Measurements from ENCODE around the gene MRPL41.
A peak's percentile ranks its signal among the peaks of the same experiment; 100 is the strongest.
"Not testable (repeated sequence)": the region's sequence is repeated elsewhere in the genome, so short reads cannot be mapped to it uniquely, and the experiment has no call there.

The MRPL41 gene

DNA sequence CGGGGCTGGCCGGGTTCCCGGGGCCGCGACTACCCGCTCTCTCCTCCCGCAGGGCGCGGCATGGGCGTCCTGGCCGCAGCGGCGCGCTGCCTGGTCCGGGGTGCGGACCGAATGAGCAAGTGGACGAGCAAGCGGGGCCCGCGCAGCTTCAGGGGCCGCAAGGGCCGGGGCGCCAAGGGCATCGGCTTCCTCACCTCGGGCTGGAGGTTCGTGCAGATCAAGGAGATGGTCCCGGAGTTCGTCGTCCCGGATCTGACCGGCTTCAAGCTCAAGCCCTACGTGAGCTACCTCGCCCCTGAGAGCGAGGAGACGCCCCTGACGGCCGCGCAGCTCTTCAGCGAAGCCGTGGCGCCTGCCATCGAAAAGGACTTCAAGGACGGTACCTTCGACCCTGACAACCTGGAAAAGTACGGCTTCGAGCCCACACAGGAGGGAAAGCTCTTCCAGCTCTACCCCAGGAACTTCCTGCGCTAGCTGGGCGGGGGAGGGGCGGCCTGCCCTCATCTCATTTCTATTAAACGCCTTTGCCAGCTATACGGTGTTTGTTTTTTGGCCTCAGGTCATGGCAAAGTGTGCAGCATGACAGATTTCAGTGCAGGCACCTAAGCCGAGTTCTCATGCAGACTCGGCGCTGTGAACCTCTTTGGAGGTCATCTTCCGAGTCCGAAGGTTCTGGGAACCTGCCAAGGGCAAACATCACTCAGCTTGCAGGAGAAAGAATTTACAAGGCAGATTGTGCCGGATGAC, 516 bp downstream of the MRPL41 start:
- no peak for DNase-seq (ENCODE audit: low read depth in 2 of 2)

DNA sequence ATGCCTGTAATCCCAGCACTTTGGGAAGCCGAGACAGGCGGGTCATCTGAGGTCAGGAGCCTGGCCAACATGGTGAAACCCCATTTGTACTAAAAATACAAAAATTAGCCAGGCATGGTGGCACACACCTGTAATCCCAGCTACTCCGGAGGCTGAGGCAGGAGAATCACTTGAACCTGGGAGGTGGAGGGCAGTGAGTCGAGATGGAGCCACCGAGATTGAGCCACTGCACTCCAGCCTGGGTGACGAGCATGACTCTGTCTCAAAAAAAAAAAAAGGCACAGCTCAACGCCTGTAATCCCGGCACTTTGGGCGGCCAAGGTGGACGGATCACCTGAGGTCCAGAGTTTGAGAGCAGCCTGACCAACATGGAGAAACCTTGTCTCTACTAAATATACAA, 2.0 kb downstream of the MRPL41 start:
- DNase-seq (ENCODE audit: low read depth in 2 of 2), result not testable (repeated sequence)

DNA sequence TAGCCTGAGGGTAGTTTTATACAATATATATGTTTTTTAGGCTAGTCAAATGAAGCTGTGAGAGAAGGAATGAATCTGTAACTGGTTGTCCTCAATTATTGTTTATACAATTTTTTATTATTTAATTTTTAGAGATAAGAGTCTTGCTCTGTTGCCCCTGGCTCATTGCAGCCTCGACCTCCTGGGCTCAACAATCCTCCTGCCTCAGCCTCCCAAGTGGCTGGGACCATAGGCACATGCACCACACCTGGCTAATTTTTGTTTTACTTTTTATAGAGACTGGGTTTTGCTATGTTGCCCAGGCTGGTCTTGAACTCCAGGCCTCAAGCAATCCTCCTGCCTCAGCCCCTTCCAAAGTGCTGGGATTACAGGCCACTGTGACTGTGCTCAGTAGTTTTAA, 2.7 kb downstream of the MRPL41 start:
- DNase-seq (ENCODE audit: low read depth in 2 of 2), result no peak

DNA sequence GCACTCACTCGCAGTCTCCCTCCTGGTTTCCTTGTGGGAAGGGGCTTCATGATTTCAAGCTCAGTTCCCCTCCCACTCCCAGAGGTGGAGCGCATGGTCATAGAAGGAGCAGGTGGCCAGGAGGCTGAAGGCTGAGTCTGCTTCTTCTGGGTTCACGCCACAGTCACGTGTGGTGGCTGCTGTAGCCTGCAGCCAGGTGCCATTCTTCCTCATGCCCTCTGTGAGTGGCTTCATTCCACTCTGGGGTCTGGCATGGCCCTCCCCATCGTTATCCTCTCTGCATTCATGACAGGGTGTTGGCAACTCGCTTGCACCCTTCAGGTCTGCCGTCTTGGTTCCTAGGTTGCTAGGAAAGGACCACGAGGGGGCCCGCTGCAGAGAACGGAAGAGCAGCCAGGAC, 3.5 kb downstream of the MRPL41 start:
- DNase-seq (ENCODE audit: low read depth in 2 of 2), result no peak

DNA sequence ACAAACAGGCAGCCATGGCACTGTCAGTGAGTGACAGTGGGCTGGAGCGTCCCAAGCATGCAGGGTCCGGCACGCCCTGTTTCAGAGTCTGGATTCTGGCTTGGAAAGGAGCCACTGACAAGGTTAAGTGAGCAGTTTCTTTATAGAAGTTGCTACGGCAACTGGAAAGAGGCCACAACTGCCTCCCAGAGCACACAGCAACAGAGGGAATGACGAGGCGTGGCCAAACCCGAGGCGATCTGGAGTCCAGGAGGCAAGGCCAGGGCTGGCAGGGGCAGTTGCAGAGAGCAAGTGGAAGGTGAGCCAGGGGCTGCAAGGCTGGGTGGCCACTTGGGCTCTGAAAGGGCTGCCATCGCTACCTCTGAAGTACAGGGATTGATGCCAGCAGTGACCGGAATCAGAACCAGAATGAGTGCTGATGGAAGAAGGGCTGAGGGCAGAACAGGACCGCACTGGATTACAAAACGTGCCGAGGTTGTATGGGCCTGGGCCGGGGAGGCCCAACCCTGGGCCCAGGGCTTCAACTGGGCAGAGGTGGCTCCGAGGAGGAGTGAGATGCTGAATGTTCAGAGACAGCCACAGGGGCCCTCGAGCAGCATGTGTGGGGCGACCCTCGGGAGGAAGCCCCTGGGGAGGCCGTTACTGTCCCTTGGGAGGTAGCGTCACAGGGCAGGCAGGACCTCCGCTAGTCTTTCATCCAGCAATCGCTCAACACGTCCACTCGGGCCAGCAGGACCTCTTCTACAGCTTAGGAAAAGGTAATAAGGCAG, 4.6 kb downstream of the MRPL41 start:
- no peak for DNase-seq (ENCODE audit: low read depth in 2 of 2)

DNA sequence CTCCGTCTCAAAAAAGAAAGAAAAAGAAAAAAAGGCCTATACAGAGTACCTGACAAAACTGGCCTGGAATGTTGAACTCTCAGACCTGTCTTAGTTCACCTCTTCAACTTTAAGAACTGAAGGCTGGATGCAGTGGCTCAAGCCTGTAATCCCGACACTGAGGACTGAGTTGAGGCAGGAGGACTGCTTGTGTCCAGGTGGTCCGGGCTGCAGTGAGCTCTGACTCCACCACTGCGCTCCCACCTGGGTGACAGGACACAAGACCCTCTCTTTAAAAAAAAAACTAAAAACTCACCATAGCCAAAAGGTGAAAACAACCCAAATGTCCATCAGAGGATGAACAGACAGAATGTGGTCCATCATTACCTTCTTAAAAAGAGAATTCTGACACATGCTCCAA, 6.4 kb downstream of the MRPL41 start:
- no peak for DNase-seq (ENCODE audit: low read depth in 2 of 2)

DNA sequence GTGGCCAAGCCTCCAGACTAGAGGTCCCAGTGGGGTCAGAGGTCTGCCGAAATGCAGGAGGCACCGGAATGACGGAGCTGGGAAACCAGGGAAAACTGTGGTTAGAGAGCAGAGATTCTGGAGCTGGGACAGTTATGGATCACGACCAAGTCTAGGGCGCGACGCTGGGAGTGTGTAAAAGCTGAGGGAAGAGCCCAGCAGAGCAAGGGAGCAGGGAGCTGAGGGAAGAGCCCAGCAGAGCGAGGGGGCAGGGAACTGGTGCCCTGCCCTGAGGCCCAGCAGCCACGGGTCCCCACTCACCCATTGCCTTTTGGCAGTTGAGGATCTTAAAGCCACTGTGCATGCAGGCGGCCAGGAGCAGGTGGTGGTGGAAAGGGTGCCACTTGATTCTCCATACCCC, 12.5 kb downstream of the MRPL41 start:
- DNase-seq (ENCODE audit: low read depth in 2 of 2), result no peak

DNA sequence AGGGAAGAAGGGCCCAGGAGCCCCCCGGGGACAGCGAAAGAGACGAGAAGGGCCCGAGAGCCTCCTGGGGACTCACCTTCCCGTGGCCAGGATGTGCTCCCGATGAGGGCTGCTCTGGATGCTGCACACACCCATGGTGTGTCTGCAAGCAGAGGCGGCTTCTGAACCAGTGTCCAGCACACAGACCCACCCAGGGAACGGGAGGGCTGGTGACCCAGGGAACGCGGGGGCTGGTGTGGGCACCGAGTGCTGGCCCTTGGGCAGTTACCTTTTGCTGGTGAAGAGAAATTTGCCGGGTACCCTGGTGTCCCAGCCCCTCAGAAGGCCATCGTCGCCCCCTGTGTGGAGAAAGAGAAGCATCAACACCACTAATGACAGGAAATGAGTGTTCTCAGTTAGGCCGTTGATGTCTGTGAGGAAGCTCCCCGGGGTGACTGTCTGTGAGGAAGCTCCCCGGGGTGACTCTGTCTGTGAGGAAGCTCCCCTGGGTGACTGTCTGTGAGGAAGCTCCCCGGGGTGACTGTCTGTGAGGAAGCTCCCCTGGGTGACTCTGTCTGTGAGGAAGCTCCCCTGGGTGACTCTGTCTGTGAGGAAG, 13.2 kb downstream of the MRPL41 start:
- DNase-seq (ENCODE audit: low read depth in 2 of 2), result no peak

DNA sequence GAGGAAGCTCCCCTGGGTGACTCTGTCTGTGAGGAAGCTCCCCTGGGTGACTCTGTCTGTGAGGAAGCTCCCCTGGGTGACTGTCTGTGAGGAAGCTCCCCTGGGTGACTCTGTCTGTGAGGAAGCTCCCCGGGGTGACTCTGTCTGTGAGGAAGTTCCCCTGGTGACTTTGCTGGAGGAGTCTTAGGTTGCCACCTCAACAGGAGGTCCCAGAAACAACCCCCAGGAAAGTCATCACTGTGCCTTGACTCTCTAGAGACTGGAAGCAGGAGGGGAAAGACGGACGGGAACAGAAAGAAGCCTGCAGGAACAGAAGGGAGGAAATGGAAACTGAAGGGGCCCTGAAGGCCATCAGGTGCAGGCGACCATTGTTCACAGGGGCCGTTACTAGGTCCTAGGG, 16.8 kb downstream of the MRPL41 start:
- not testable (repeated sequence) for DNase-seq (ENCODE audit: low read depth in 2 of 2)

DNA sequence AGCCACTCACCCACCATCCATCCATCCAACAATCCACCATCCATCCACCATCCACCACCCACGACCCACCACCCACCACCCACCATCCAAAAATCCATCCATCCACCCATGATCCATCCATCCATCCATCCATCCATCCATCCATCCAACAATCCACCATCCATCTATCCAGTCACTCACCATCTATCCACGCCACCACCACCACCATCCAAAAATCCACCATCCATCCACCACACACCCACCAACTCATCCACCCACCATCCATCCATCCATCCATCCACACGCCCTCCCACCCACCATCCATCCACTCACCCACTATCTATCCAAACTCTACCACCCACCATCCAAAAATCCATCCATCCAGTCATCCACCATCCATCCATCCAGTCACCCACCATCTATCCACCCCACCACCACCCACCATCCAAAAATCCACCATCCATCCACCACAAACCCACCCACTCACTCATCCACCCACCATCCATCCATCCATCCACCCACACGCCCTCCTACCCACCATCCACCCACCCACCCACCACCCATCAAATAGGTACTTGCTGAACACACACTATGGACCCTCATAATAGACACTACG, 18.0 kb downstream of the MRPL41 start:
- DNase-seq (ENCODE audit: low read depth in 2 of 2), result no peak

DNA sequence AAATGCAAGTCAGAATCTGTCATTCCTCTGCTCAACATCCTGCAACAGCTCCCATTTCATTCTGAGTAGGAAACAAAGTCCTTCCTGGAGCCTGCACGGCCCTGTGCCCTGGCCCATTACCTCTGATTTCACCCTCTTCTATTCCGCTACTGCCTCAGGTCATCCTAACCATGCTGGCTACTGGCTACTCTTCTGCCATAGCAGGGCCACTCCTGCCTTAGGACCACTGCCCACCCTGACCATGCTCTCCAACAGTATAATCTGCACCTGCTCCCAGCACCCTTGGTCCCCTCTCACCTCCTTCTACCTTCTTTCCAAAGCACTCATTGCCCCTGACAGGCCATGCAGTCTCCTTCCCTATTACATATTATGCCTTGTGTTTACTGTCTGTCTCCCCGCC, 18.9 kb downstream of the MRPL41 start:
- DNase-seq (ENCODE audit: low read depth in 2 of 2), result no peak

DNA sequence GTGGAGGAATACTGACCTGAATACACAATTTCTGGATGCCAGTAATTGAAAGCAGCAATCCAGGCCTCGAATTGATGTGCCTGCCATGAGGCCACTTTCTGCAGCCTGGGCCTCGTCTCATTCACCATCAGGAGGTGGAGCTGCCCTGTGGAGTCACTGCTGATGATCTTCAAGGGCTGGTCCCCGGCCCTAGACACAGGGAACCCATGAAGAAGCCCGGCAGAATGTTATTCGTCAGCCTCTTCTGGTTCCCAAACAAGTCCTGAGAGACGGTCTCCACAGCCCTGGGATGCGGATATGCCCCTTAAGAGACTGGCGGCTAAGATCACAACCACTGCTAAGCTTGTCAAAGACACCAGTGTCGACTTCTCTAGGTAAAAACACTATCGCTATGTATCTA, 22.5 kb downstream of the MRPL41 start:
- DNase-seq (ENCODE audit: low read depth in 2 of 2), result no peak

DNA sequence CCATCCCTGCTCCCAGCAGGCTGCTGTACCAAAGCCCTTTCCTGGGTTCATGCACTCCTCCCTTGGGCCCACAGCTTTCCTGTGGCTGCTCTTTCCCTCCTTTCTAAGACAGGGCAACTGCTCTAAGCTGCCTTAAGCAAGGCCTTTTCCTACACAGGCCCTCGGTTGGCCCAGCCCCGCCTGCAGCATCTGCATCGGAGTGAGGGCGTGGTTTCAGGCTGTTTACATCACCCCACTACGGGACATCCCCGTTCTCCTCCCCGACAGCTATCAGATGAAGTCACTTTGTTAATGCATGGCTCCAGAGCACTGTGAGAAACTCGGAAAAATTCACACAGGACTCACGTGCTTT, 23.7 kb downstream of the MRPL41 start:
- no peak for DNase-seq (ENCODE audit: low read depth in 2 of 2)

DNA sequence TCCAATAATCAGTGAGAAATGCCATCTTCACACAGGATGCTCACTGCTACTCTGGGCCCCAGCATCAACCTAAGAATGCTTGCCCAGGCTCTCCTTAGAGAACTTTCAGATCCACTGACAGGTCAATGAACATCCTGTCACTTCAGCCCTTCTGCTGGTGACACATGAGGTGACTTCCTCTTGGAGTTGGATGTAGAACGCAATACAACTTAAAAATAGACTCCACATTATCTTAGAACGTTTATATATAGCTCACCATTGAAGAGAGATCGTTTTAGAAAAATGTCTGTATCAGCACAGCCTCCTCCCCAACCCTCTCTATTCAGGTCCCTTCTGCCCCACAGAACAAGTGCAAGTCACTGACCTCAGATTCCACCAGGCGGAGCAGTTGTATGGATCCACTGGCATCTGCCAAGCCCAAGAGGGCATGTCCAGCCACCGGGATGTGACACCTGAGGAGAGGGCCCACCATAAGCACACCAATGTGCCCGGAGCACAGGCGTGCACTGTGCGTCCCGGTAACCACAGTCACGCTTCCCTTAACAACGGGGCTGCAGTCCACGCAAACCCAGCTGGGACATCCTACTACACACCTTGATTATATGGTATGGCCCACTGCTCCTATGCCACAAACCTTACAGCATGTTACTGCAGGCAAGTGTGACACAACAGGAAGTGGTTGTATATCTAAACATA, 24.2 kb downstream of the MRPL41 start:
- DNase-seq (ENCODE audit: low read depth in 2 of 2), result no peak

DNA sequence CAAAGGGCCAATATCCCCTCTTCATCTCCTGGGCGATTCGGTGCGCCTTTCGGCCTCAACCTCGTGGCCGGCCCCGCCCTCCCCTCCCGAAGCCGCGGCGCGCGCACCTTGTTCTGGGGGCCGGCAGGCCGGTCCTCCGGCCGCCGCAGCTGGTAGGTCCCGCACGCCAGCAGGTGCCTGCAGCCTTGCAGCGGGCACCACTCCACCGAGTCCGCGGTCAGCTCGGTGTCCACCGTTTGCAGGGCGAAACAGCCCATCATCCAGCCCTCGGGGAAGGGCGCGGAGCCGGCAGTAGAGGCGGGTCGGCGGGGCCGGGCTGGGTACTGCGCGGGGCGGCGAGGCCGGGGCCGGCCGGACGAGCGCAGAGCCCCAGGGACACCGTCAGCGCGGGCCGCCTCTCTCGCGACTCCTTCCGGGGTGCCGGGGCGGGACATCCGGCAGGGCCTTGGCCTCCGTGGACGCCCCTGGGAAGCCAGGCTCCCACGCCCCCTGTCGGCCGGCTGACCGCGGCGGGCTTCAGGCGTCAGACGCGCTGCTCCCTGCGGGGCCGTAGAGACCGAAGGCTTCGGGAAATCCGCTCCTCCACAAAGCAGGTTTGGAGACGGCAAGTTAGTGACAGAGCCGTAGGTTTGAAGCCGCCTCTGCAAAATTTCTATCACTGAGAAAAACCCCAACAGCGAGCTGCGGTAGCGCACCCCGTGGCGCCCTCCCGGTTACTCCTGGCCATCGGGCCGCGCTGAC, 27.0 kb downstream of the MRPL41 start, which contains the start of gene DPH7:
TSS of gene DPH7 (minus strand) at position 408 of the 741 bp plus-strand sequence. CDS start at position 260, 148 bp downstream.
- DNase-seq (ENCODE audit: low read depth in 2 of 2), result peak; percentile 94 to 95

DNA sequence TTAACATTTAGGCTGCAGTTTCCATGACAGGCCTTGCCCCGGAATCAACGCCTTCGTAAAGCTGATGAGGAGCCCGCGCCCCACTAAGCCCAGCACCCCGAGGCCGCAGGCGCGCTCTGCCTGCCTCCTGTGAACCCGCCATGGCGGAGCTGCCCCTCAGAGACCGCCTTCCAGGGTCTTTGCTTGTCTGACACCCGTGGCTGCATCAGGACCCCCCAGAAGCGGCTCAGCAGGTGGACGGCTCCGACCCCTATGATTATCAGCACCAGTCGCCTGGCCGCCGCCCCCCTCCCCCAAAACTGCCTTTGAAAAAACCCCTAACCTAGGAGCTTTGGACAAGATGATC, 27.6 kb downstream of the MRPL41 start:
- no peak for DNase-seq (ENCODE audit: low read depth in 2 of 2)

DNA sequence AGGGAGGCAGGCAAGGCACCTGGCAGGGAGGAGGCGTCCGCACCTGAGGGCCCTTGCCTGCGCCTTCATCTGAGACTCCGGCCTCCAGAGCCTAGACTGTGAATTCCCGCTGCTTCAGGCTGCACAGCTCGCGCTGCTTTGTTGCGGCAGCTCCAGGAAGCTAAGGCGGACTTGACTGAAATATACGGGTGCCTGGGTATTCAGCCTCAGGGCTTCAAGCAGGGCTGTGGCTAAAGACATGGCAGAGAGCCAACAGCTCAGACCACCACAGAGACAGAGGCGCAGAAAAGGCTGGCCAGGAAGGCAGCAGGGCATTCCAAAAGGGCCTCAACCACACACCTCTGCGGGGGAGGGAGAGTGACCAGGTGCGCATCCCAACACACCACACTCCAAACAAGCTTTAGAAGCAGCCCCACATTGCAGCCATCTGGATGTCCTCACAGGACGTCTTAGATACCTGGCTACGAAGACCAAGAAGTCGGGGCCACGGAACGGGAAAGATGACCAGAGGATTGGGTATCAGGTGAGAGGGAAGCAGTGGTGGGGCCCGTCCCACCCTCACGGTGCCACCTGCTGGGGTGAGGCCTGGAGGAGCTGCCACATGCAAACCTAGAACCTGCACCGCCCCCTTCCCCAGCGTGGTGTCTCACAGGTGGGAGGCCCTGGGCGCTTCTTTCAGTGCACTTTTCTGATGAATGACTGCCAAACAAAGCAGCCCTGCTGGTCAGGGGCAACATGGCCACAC, 28.7 kb downstream of the MRPL41 start:
- no peak for DNase-seq (ENCODE audit: low read depth in 2 of 2)

DNA sequence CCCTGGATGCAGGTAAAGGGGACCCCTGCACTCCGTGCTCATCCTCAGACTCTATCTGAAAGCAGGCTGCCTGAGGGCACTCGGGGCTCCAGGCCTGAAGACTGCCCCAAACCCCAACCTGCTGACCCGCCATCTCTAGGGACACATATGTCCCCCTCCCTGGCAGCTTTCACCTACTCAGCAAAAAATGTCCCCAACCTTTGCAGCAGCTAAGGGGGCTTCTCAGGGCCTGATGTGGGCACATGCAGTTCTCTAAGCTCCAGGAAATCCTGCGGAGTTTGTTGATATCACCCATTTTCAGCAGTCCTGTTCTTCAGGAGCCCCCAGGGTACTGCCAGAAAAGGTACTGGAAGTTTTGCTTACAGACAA, 29.3 kb downstream of the MRPL41 start:
- no peak for DNase-seq (ENCODE audit: low read depth in 2 of 2)

DNA sequence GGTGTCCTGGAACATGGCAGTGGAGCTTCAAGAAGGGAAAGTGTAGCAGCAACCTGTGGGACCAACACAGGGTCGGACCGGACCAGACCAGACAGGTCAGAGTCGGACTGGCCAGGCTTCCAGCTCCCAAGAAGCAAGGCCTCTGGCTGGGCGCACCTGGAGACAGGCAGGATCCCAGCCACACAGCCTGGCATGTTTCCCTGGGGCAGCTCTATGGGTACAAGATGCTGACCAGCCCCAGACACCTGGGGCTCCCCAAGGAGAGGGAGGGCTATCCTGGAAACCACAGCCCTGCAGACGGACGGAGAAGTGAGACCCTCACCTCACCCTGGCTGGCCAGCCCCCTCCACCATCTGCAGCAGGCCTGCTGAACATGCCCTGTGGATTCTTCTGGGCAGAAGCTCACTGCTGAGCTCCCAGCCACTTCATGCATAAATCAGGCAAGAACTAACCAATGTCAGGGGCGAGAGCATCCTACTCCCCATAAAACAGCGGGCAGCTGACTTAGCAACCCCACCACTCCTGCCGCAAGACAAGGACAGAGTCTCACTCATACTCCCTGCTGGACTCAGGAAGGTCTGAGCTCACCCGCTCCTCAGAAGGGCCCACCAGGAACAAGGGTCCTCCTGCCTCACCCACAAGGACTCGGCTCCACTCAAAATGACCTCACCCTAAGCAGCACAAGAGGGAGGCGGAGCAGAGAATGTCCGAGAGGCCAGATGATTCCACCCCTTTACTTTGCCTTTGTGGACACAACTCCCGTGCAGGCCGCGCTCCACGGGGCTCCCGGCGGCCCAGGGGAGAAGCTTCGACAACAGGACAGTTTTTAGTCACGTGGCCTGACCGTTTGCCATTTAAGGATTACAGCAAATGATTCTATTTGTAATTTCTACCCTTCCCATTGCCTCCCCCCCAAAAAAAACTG, 29.9 kb downstream of the MRPL41 start:
- no peak for DNase-seq (ENCODE audit: low read depth in 2 of 2)

All from activated CD4-positive, alpha-beta T cell treated with anti-CD3 and anti-CD28 coated beads for 24 hours (primary cell).